Measurements from ENCODE around the gene C6orf62.
"Not testable (repeated sequence)": the region's sequence is repeated elsewhere in the genome, so short reads cannot be mapped to it uniquely, and the experiment has no call there.

Gene C6orf62

GRCh38 chr6:24719125-24719971, at the start of gene C6orf62:
TSS of gene C6orf62 (minus strand) at chr6:24719154. CDS start at chr6:24718668, 486 bp downstream.
- H3K4me3 ChIP-seq (ENCODE audit: low read length), result peak within 1 kb of the TSS; percentile 98
- DNase-seq (ENCODE audit: low read depth), result peak; percentile 2
- TF ChIP-seq, protein P1, sequence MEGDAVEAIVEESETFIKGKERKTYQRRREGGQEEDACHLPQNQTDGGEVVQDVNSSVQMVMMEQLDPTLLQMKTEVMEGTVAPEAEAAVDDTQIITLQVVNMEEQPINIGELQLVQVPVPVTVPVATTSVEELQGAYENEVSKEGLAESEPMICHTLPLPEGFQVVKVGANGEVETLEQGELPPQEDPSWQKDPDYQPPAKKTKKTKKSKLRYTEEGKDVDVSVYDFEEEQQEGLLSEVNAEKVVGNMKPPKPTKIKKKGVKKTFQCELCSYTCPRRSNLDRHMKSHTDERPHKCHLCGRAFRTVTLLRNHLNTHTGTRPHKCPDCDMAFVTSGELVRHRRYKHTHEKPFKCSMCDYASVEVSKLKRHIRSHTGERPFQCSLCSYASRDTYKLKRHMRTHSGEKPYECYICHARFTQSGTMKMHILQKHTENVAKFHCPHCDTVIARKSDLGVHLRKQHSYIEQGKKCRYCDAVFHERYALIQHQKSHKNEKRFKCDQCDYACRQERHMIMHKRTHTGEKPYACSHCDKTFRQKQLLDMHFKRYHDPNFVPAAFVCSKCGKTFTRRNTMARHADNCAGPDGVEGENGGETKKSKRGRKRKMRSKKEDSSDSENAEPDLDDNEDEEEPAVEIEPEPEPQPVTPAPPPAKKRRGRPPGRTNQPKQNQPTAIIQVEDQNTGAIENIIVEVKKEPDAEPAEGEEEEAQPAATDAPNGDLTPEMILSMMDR (conservative IDR thresholded peaks at IDR 0.05; ENCODE audit: low read depth, low read length), result no peak

DNA sequence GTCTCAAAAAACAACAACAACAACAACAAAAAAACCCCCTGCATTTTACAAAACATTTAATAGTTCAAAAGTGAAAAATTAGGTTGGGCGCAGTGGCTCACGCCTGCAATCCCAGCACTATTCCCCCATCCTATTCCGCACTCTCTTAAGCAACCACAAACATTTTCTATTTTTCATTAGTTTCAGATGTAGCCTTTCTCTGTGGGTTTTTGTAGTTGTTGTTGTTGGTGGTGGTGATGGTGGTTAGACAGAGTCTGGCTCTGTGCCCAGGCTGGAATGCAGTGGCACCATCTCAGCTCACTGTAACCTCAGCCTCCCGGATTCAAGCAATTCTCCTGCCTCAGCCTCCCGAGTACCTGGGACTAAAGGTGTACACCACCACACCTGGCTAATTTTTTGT, 49.4 kb upstream of the C6orf62 start:
- TF ChIP-seq, protein P1 (conservative IDR thresholded peaks at IDR 0.05; ENCODE audit: low read depth, low read length), result no peak
- no peak overlapping the region for H3K4me3 ChIP-seq (ENCODE audit: low read length)
- no peak for DNase-seq (ENCODE audit: low read depth)

DNA sequence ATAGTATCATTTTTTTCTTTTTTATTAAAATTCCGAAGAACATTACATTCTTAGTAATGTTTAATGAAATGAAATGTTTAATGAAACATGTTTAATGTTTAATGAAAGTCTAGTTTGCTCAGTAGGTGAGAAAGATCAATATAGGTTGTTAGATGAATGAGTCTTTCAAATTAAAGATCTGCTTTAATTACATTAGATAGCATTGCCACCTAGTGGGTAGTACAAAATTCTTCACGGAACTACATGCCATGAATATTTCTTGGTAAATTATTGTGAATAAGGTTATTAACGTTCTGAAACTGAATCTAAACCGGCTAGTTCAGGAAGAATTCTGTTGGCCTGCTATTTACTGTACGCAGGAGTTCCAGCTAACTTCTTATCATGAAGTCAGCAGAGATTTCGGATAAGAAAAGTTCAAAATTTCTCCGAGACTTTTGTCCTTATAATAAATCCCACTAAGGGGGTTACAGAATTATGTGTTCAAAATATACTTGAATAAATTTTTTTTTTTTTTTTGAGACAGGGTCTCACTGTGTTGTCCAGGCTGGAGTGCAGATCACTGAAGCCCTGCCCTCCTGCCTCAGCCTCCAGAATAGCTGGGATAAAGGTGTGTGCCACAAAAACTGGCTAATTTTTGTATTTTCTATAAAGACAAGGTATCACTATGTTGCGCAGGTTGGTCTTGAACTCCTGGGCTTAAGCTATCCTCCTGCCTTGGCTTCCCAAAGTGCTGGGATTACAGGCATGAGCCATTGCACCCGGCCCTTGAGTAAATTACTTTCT, 47.9 kb upstream of the C6orf62 start:
- TF ChIP-seq, protein P1 (conservative IDR thresholded peaks at IDR 0.05; ENCODE audit: low read depth, low read length), result peak; percentile 40
- DNase-seq (ENCODE audit: low read depth), result no peak
- H3K4me3 ChIP-seq (ENCODE audit: low read length), result no peak overlapping the region

DNA sequence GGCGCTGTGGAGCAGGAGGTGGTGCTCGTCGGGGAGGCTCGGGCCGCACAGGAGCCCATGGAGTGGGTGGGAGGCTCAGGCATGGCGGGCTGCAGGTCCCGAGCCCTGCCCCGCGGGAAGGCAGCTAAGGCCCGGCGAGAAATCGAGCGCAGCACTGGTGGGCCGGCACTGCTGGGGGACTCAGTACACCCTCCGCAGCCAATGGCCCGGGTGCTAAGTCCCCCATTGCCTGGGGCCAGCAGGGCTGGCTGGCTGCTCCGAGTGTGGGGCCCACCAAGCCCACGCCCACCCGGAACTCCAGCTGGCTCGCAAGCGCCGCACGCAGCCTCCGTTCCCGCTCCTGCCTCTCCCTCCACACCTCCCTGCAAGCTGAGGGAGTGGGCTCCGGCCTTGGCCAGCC, 47.0 kb upstream of the C6orf62 start:
- not testable (repeated sequence) for DNase-seq (ENCODE audit: low read depth); H3K4me3 ChIP-seq (ENCODE audit: low read length)

DNA sequence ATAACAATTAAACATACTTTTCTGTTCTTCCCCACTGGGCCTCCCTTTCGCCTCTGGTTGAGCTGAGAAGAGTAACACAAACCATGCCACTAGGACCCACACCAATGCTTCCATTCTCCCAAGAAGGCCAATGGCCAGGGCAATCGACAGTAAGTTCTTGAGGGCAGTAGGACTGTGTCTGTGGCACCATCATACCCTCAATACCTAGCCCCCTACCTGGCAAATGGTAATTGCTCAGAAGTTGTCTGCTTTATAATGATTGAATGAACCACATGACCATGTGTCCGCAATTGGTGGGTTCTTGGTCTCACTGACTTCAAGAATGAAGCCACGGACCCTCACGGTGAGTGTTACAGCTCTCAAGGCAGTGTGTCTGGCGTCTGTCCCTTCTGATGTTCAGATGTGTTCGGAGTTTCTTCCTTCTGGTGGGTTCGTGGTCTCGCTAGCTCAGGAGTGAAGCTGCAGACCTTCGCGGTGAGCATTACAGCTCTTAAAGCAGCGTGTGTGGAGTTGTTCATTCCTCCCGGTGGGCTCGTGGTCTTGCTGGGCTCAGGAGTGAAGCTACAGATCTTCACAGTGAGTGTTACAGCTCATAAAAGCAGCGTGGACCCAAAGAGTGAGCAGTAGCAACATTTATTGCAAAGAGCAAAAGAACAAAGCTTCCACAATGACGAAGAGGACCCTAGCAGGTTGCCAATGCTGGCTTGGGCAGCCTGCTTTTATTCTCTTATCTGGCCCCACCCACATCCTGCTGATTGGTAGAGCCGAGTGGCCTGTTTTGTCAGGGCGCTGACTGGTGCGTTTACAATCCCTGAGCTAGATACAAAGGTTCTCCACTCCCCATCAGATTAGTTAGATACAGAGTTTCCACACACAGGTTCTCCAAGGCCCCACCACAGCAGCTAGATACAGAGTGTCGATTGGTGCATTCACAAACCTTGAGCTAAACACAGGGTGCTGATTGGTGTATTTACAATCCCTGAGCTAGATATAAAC, 46.2 kb upstream of the C6orf62 start:
- H3K4me3 ChIP-seq (ENCODE audit: low read length); DNase-seq (ENCODE audit: low read depth): not testable (repeated sequence)

DNA sequence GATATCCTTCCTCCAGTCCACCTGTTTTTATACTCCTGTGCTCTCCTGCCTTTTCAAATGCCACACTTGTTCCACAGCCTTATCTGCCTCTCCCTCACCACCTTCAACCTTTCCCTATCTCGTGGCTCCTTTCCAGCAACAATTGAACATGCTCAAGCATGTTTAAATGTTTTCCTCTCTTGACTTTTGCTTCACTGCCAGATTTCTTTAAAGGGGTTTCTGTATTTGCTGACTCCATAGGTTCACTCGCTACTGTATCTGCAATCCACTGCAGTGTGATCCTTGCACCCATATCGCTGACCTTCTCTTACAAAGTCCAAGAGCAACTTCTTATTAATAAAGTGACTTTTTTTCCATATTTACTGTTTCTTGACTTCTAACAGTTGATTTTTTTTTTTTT, 44.6 kb upstream of the C6orf62 start:
- no peak for DNase-seq (ENCODE audit: low read depth)
- no peak overlapping the region for H3K4me3 ChIP-seq (ENCODE audit: low read length)
- TF ChIP-seq, protein P1 (conservative IDR thresholded peaks at IDR 0.05; ENCODE audit: low read depth, low read length), result no peak

GRCh38 chr6:24761851-24762250, 42.9 kb upstream of the C6orf62 start:
- H3K4me3 ChIP-seq (ENCODE audit: low read length), result no peak overlapping the region
- TF ChIP-seq, protein P1 (conservative IDR thresholded peaks at IDR 0.05; ENCODE audit: low read depth, low read length), result no peak
- DNase-seq (ENCODE audit: low read depth), result no peak

Data from retinal pigment epithelial cell (primary cell).